A549 (cell line): ENCODE results near the gene MOB2.

Source experiments
- CTCF ChIP-seq: fragments of >200 bp; sonication (Bioruptor Twin); formaldehyde crosslinking; IDR thresholded peaks from 3 replicates; pipeline ENCODE4 v1.5.1; 2016
- EP300 ChIP-seq, 2 experiments: fragments of >200 bp; sonication (Bioruptor Twin); formaldehyde crosslinking; IDR thresholded peaks; 2 replicates in 1 of 2; 3 replicates in 1 of 2; pipeline ENCODE4 v1.6.1; 2016 to 2017
- ESRRA ChIP-seq: fragments of 150-350 bp; IDR thresholded peaks from 2 replicates; pipeline ENCODE4 v1.6.1; 2014; ENCODE audit warnings: mild to moderate bottlenecking, low read length, borderline replicate concordance
- FOSL2 ChIP-seq, 2 experiments: fragments of 450-650 bp in 1 of 2; fragments of >200 bp in 1 of 2; sonication (Bioruptor Twin) in 1 of 2; formaldehyde crosslinking; IDR thresholded peaks; 2 replicates each; pipeline versions ENCODE4 v1.5.0 to v1.6.1; 2016 to 2020; ENCODE audit warnings: mild to moderate bottlenecking in 1 of 2, moderate library complexity in 1 of 2
- GATA3 ChIP-seq: IDR thresholded peaks from 2 replicates; pipeline ENCODE4 v1.6.1; 2012; ENCODE audit warnings: borderline replicate concordance
- HDAC2 ChIP-seq: fragments of 200-600 bp; sonication (generic); IDR thresholded peaks from 2 replicates; pipeline ENCODE4 v1.6.1; 2016
- HOXA7 ChIP-seq: fragments of 250-450 bp; sonication (Bioruptor Pico); IDR thresholded peaks from 2 replicates; pipeline ENCODE4 v1.5.0; 2020; ENCODE audit warnings: mild to moderate bottlenecking, moderate library complexity
- HOXB13 ChIP-seq: fragments of 250-450 bp; sonication (Bioruptor Pico); IDR thresholded peaks from 2 replicates; pipeline ENCODE4 v1.5.0; 2020; ENCODE audit warnings: low read depth, mild to moderate bottlenecking, moderate library complexity
- MAX ChIP-seq: IDR thresholded peaks from 2 replicates; pipeline ENCODE4 v1.6.1; 2012
- NR3C1 ChIP-seq: fragments of >200 bp; sonication (Bioruptor Twin); formaldehyde crosslinking; IDR thresholded peaks from 3 replicates; pipeline ENCODE4 v1.6.1; 2017
- POLR2A ChIP-seq: IDR thresholded peaks from 2 replicates; pipeline ENCODE4 v1.6.1; 2012; ENCODE audit warnings: mild to moderate bottlenecking, low read length
- RARB ChIP-seq: fragments of 250-450 bp; sonication (Bioruptor Pico); IDR thresholded peaks from 2 replicates; pipeline ENCODE4 v1.8.0; 2021; ENCODE audit warnings: mild to moderate bottlenecking, moderate library complexity

- TF ChIP-seq CTCF (no peak), MAX (no peak), HDAC2 (no peak), POLR2A (no peak), GATA3 (no peak), HOXA7 (CRISPR knock-in tag) (no peak), ESRRA (no peak), EP300 (IDR thresholded peaks at IDR 0.05) (no peak), NR3C1 (no peak), HOXB13 (CRISPR knock-in tag) (no peak), FOSL2 (IDR thresholded peaks at IDR 0.05) (no peak), FOSL2 (CRISPR knock-in tag; IDR thresholded peaks at IDR 0.05) (no peak), RARB (CRISPR knock-in tag) (no peak)
These were observed 35.4 kb downstream of the MOB2 start for GRCh38 chr11:1450949-1451710.
